Measurements from ENCODE around the gene CLMP.

Gene CLMP

GRCh38 chr11:123195188-123196059, at the start of gene CLMP:
TSS of gene CLMP (minus strand) at chr11:123195248. CDS start at chr11:123194940, 308 bp downstream.
- no peak for DNase-seq

- no peak for DNase-seq
Observed at GRCh38 chr11:123241874-123242543, 47.0 kb upstream of the CLMP start.

DNA sequence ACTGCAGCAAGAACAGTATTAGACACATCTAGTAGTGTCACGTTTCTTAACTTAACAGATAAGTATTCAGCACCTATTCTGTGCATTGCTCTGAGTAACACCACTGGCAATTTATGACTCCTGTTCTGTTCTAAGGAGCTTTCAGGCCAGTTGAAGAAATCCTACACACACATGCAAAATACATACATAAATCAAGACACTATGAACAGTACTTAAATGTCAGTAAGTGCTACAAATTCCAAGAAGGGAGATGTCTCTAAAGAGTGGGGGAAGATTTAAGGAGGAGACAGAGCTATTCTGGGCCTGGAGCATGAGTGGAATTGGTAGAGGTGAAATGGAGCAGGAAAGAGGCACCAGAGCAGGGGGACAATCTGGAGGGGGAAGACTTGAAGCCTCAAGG, 46.2 kb upstream of the CLMP start:
- DNase-seq = no peak

DNA sequence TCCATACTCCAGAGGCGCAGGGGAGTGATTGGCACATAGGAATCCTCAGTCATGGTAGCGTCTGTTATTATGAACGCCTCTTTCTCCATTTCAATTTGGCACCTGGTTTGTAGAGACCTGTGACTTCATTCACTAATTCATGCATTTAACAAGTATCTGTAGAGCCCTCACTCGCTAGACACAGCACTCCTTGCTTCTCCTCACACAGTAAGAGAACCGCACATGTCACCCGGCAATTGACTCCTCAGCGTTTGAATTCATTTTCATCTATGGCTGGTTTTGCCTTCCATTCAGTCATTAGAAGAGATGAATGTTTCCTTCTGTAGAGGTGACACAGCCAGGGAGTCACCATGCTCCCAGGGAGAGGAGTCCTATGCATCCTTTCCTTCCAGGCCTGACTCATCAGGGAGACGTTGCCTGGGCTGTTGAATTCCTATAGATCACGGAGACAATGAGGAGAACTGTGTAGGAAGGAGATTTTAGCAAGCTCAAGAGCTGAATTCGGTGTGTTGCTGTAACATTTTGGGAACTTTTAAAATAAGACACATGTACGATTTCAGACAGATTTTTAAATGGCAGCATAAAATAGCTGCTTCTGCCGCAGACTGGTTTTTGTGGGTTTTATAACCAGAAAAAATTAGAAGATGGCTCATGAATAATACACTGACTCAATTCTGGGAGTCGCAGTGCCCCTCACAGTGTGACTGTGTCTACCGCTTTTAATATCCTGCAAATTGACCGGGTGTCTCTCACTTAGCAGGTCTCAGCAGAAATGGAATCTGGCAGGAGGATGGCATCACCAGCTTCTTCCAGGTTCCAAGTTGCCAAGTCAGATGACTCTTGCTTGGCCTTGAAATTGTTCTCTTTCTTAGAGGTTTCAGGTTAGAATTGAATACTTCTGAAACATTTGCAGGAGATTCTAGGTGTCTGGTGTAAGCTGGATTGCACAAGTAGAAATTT, 44.4 kb upstream of the CLMP start:
- no peak for DNase-seq

- DNase-seq = no peak
Observed at GRCh38 chr11:123238297-123238696, 43.2 kb upstream of the CLMP start.

- DNase-seq = no peak
Observed at GRCh38 chr11:123236879-123237278, 41.8 kb upstream of the CLMP start.

DNA sequence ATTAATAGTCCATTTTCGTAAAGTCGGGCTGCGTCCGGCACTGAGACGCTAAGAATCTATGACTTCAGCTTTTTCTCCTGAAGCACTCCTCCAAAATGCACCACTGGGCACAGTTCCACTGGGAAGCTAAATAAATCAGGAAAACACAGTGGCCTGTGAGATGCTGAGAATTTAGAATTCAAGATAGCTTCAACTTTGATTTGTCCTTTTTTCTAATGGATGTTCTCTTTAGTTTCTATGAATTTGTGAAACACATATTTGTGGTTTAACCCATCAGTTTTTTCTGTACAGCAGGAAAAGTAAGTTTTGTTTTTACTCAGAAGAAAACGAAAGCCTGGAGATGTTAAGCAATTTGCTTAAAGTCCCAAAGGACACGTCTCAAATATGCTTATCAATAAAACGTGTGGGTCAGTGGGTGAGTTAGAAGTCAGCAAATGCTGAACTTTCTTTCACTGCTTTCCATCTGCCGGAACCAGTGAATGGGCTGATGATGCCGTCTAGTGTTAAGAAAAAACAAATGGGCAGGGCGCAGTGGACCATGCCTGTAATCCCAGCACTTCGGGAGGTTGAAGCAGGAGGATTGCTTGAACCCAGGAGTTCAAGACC, 40.7 kb upstream of the CLMP start:
- DNase-seq = no peak

DNA sequence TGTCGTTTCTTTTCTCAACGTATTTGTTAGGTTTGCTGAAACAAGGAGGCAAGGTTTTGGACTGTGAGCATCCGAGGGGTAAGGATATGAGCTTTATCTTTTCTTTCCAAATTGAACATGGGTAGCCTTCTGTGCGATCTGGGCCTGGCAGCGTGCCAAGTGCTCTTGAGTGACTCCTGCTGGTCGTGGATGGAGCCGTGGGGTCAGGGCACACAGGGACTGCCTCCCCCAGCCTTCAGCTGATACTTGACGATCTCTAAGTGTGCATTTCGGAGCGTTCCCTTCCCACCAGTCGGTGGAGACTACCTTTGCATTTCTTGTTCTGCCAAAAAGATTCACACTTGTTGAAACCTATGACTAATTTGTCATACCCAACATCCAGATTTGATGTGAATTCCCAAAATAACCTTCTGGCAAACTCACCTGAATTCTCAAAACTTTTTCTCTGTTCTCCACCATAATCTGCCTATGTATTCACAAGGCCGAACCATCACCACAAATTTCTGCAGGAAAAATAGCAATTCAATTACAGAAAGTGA, 40.1 kb upstream of the CLMP start:
- DNase-seq = peak; percentile 14

DNA sequence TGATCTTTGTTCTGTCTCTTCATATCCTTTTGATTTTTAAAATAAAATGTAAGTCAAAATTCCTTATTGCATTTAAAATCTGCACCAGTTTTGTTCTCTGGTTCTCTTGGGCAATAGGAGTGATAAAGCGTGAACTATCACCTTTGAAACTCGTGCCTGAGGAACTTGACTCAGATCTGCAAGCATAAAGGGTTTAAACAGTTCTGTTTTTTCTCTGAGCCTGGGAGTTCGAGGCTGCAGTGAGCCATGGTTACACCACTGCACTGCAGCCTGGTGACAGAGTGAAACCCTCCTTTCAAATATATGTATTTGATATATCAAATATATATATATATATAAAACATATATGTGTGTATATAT, 38.9 kb upstream of the CLMP start:
- DNase-seq = no peak

DNA sequence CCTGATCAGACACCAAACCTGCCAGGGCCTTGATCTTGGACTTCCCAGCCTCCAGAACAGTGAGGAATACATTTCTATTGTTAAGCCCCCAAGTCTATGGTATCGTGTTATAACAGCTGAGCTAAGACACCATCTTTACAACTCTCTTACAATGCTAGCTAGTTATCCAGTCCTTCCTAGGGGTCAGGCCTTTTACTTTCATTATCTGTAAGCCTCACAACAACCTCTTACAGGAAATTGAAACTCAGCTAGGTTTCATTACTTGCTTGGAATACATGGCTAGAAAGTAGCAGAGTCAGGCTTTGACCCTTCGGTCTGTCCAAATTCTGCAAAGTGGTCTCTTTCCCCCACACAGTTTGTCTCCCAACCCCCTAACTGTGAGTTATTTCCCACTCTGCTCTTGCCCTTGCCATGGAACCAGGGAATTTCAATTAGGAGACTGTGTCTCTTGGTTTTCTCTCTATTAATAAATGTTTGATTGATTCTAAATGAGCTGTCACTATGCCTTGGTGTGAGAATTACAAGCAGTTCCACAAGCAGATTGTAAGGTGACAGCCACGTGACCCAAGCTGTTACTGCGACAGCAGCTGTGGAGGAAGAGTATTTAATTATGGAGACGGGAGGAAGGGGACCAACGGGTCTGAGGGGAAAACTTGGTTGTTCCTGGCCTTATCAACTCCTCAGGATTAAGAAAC, 38.4 kb upstream of the CLMP start:
- DNase-seq = no peak

GRCh38 chr11:123231777-123232176, 36.7 kb upstream of the CLMP start:
- DNase-seq = no peak

- no peak for DNase-seq
Observed at GRCh38 chr11:123231256-123231655, 36.2 kb upstream of the CLMP start.

DNA sequence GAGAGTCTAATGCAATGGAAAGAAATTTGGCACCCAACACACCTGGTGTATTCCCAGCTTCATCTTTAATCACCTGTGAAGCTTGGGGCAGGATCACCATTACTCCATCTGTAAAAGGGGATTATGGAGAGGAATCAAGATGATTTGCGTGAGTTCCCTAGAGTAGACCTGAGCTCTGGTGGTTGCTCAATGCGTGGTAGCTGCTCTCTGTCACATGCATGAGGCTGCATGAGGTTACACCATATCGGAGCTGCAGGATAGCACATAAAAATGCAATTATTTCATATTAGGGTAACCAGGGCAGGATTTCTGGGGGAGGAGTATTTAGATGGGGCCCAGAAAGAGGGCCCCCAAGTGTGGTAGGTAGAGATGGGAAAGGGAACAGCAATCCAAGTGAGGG, 35.3 kb upstream of the CLMP start:
- no peak for DNase-seq

- DNase-seq = no peak
Observed at GRCh38 chr11:123228496-123229163, 33.6 kb upstream of the CLMP start.

GRCh38 chr11:123227763-123228495, 32.9 kb upstream of the CLMP start:
- no peak for DNase-seq

DNA sequence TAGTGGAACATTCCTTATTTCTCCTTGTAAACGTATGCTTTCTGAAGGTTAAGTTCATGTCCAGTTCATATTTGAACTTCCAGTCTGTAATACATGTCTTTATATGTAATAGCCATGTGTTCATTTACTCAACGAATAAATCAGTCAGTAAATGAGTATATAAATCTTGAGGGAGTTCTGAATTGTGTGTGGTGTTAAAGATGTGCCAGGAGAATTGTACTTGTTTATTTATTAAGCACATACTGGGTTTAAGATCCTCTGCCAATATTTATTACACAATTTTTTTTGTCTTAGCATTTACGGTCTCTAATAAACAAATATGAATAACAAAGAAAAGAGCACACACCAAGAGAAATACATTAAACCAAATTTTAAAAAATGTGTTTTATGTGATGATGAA, 26.5 kb upstream of the CLMP start:
- no peak for DNase-seq

DNA sequence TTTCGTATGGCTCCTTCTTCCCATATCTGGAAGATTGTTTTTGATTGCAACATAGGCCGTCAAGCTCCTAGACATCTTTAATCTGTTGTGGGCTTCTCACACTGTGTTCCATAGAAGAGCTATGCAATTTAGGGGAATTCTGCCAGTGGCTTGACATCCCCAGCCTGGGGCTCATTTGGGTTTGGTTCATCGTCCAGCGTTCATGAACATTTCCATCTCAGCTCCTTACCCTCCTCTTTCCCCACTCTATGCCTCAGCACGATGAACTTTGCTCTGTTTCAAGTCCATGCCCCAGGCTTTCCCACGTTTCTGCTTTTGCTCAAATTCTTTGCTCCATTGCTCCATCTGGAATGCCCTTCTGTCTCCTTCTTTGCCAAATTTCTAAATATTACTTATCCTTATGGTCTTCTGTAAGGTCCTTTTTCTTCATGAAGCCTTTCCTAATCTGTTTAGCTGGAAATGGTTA, 26.1 kb upstream of the CLMP start:
- no peak for DNase-seq

DNA sequence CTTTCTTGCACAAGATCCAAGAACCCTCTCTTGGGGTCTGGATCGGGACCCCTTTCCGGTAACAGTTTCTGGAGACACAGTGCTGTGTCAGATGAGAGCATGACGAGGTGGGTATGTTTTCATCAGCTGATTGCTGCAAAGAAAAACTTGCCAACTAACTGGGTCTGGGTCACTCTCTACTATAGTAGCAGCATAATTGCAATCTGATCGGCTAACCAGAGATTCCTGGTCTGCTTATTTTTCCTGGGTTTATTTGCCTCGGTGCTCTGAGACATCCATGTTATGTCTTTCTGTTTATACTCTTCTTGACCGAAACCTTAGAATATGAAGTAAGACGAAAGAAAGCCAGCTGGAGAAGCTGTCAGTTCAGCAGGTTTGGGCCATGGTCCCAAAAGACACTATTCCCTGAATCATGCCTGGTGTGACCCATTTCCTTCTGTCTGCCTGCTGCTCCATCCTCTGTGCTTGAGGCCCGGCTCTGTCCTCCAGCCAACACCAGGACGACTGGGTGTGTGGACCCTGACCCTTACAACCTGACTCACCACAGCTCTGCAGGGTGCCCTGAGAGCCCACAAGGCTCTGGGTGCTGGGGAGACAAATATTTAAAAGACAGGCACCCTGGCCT, 24.1 kb upstream of the CLMP start:
- no peak for DNase-seq

- no peak for DNase-seq
Observed at GRCh38 chr11:123218451-123218850, 23.4 kb upstream of the CLMP start.

DNA sequence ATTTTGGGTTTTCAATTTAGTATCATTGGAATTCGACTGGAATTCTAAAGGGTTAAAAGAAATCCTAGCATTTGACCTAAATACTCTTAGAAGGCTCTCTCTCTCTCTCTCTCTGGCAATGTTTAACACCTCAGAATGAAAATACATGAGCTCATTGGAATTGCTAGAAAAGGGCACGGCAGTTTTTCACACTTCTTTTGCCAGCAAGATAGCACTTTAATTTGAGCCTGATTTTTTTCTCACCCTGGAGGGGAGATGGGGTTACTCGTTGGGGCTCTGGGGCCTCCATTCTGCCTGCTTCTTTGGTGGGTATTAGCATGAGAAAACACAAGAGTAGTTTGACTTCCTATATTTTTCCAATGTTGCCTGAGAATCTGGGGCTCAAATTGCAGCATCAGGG, 22.8 kb upstream of the CLMP start:
- no peak for DNase-seq

All from NCI-H146 (cell line).